Lung (tissue), 16 donors: Measurements from ENCODE around the gene GATB. TPM values are rescaled to one million over a fixed set of nuclear protein-coding genes. Genes with fewer than 3 reads are reported as not detected.

Experiments
- ATAC-seq: fragments of 200-7000 bp; cut with Tn5 transposase; one replicate; pipeline ENCODE4 v1.9.1; 2020; ENCODE audit warnings: moderate number of reproducible peaks; ENCODE audit not compliant: insufficient read depth, low FRiP score
- DNase-seq, 3 donors: peaks; one replicate each; pipeline ENCODE4 v3.0.0-alpha.2; 2013 to 2017
- H3K27ac ChIP-seq, 2 donors: one replicate each; pipeline ENCODE4 v1.5.1; 2013; ENCODE audit warnings: mild to moderate bottlenecking in 2 of 2, moderate library complexity in 2 of 2, control low read depth in 1 of 2, inconsistent platforms in 1 of 2, low read depth in 1 of 2, low read length in 1 of 2
- H3K27me3 ChIP-seq, 3 donors: one replicate each; pipeline ENCODE4 v1.5.1; 2013; ENCODE audit warnings: low read length in 2 of 3; ENCODE audit not compliant: control insufficient read depth in 3 of 3, insufficient read depth in 3 of 3
- H3K36me3 ChIP-seq, 4 donors: one replicate each; pipeline ENCODE4 v1.5.1; 2013; ENCODE audit warnings: low read length in 4 of 4, mild to moderate bottlenecking in 1 of 4, moderate library complexity in 1 of 4; ENCODE audit not compliant: control insufficient read depth in 4 of 4, insufficient read depth in 4 of 4
- H3K4me1 ChIP-seq, 5 donors: one replicate each; pipeline ENCODE4 v1.5.1; 2013; ENCODE audit warnings: low read length in 5 of 5, mild to moderate bottlenecking in 2 of 5, moderate library complexity in 1 of 5; ENCODE audit not compliant: control insufficient read depth in 5 of 5, insufficient read depth in 5 of 5
- H3K4me3 ChIP-seq: one replicate; pipeline ENCODE4 v1.5.1; 2013; ENCODE audit warnings: mild to moderate bottlenecking, control low read depth, moderate library complexity
- H3K9ac ChIP-seq, 2 donors: one replicate each; pipeline ENCODE4 v1.5.1; 2013; ENCODE audit warnings: low read length in 2 of 2, control low read depth in 1 of 2; ENCODE audit not compliant: insufficient read depth in 1 of 2
- H3K9me3 ChIP-seq, 4 donors: one replicate each; pipeline ENCODE4 v1.5.1; 2013; ENCODE audit warnings: low read length in 3 of 4, mild to moderate bottlenecking in 1 of 4, moderate library complexity in 1 of 4; ENCODE audit not compliant: control insufficient read depth in 4 of 4, insufficient read depth in 3 of 4
- WGBS, 2 donors: extraction: QIAGEN DNeasy Blood & Tissue Kit; methylation state at CpG; one replicate each; pipeline ENCODE4 v1.1.7; 2013; 5-methylcytosine and 5-hydroxymethylcytosine counted together
- long read RNA-seq, 5 donors: transcript quantifications; one replicate each; lab custom pipeline, GENCODE V29; 2026
- polyA plus RNA-seq, 2 donors: library from polyadenylated mRNA; stranded (reverse); fragments of 200-250 nt; gene quantifications; one replicate each; pipeline ENCODE4 v1.2.1, GENCODE V29; 2013
- total RNA-seq, 2 donors: library from RNA; depleted of rRNA in 1 of 2; stranded (reverse); fragments of >200 nt in 1 of 2; gene quantifications; one replicate each; pipeline ENCODE4 v1.2.1, GENCODE V29; 2014 to 2021
- TF ChIP-seq, protein P1 (sequence below): IDR thresholded peaks from 2 replicates; pipeline ENCODE4 v1.5.1; 2012; ENCODE audit warnings: mild to moderate bottlenecking; ENCODE audit errors: control extremely low read depth, extremely low read depth
- donor health status: control.
- donor health status: control.
- donor health status: Bipolar disorder and iron deficiency.
- donor health status: healthy.
- donor health status: DM: yes; HTN: yes; CAD: no.

GATB gene, protein sequence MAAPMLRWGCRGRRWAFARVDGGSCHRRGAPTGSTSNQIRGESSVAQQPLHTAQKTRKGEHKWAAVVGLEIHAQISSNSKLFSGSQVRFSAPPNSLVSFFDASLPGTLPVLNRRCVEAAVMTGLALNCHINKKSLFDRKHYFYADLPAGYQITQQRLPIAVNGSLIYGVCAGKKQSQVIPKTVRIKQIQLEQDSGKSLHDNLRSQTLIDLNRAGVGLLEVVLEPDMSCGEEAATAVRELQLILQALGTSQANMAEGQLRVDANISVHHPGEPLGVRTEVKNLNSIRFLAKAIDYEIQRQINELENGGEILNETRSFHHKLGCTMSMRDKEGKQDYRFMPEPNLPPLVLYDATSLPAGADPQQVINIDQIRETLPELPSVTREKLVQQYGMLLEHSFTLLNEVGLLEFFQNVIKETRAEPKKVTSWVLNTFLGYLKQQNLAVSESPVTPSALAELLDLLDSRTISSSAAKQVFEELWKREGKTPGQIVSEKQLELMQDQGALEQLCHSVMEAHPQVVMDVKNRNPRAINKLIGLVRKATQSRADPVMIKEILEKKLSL
- total RNA-seq (10 to 100 TPM; 14.3 to 16.8 TPM), polyA plus RNA-seq (10 to 100 TPM; 11.0 to 18.4 TPM)
- long read RNA-seq, donor 1 = 0 reads
- long read RNA-seq, donor 2 = 0 reads
- long read RNA-seq, donor 3, partial matches to known transcripts = 0 of 3 reads
- long read RNA-seq, donor 3, other reads (novel, unspliced or antisense) = 0 of 3 reads
- long read RNA-seq, donor 4, partial matches to known transcripts = 0 of 1 reads
- long read RNA-seq, donor 4, other reads (novel, unspliced or antisense) = 0 of 1 reads
- long read RNA-seq, donor 5, partial matches to known transcripts = 0 of 3 reads
- long read RNA-seq, donor 5, other reads (novel, unspliced or antisense) = 0 of 3 reads

DNA sequence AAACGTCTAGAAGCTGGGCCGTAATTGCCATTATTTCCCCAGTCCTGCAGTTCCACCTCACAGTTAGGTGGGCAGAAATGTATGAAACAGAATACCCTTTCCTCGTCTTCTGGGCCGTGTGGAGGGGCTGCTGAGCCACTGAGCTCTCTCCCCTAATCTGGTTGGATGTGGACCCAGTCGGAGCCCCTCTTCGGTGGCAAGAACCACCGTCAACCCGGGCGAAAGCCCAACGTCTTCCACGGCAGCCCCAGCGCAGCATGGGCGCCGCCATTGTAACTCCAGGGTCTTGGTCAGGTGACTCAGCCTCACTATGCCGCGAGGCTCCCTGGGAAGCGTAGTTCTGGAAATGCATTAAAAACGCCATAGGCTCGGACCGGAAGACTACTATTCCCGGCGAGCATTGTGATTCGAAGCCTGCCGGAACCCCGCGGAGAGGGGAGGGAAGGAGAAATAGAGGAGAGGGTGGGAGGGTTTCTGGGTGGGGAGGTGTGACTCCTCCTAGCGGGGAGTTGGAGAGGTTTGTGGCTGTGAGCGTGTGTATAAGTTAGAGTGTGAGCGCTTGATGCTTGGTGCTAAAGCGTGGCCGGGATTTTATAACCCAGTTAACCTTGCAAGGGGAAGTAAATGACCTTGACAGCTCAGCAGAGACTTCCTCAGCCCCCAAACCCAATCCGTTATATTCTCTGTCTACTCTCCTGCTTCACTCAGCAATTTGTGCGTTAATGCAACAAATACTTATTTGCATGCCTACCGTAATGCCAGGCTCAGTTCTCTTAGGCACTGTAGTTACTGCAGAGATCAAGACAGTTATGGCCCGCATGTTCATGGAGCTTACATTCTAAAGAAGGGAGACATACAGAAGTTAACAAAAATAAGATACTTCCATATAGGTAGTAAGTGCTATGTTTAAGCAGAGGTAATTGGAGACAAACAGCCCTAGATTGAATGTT, at the start of gene GATB:
Gene GATB (minus strand): TSS at position 296 of the 950 bp plus-strand sequence. CDS start 25 bp downstream, at position 271.
- ATAC-seq = peak; percentile 100
- peaks cover 0 to 7% (median 0%) of the 10 kb centered on the region in 4 donors for H3K36me3 ChIP-seq
- DNase-seq = peak; percentile 97 to 99 (median 99)
- 5 to 6% methylated on average over 35 of the region's 35 CpGs for WGBS, 2 donors
- H3K27ac ChIP-seq = peak within 1 kb of the TSS; percentile 81 to 83
- TF ChIP-seq, protein P1, sequence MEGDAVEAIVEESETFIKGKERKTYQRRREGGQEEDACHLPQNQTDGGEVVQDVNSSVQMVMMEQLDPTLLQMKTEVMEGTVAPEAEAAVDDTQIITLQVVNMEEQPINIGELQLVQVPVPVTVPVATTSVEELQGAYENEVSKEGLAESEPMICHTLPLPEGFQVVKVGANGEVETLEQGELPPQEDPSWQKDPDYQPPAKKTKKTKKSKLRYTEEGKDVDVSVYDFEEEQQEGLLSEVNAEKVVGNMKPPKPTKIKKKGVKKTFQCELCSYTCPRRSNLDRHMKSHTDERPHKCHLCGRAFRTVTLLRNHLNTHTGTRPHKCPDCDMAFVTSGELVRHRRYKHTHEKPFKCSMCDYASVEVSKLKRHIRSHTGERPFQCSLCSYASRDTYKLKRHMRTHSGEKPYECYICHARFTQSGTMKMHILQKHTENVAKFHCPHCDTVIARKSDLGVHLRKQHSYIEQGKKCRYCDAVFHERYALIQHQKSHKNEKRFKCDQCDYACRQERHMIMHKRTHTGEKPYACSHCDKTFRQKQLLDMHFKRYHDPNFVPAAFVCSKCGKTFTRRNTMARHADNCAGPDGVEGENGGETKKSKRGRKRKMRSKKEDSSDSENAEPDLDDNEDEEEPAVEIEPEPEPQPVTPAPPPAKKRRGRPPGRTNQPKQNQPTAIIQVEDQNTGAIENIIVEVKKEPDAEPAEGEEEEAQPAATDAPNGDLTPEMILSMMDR = peak; percentile 2
- peak within 1 kb of the TSS; percentile 80 for H3K4me3 ChIP-seq
- peaks cover 0 to 10% (median 2%) of the 10 kb centered on the region in 5 donors for H3K4me1 ChIP-seq
- H3K9me3 ChIP-seq = no peaks in the 10 kb centered on the region
- H3K9ac ChIP-seq = peak within 1 kb of the TSS; percentile 81 to 87
- H3K27me3 ChIP-seq = no peaks in the 10 kb centered on the region

DNA sequence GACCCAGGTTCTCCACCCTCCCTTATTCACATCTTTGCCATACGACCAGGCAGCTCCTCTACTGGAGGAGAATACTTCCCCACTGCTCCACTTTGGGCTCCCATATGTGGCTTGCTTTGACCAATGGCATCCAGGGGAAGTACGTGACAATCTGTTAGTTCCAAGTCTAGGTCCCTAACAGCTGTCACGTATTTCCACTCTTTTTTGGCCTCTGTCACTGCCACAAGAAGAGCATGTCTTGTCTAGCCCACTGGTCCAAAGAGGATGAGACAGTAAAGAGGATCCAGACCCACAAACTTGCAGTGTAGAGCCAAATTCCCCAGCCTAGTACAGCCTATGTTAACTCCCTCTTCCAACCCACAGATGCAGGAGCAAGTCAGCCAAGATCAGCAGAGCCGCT, 49.7 kb upstream of the GATB start:
- ATAC-seq (no peak), DNase-seq (no peak)
- Histone ChIP-seq H3K9me3 (no peaks in the 10 kb centered on the region), H3K4me3 (no peak overlapping the region), H3K4me1 (peaks cover 0 to 4% (median 0%) of the 10 kb centered on the region in 5 donors), H3K27ac (no peak overlapping the region), H3K9ac (no peak overlapping the region), H3K36me3 (no peaks in the 10 kb centered on the region), H3K27me3 (no peaks in the 10 kb centered on the region)
- 90 to 95% methylated on average over 4 of the region's 4 CpGs for WGBS, 2 donors
- TF ChIP-seq, protein P1 = no peak

DNA sequence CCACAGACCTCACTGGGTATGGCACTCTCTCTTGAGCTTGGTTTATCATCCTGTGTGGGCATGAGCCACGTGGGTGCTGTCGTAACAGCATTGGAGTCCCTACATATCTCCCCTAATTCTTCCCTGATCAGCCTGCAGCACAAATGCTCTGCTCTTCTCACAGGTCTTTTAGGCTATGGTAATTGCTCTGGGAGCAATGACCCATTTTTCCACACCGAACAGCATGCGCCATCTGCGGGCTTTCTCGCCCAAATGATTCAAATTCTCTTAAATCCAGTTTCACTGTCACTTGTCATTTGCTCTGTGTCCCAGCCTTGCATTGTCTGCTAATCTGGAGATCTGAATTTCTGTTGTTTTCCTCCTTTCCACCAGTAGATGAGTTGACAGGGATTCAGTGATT, 48.9 kb upstream of the GATB start:
- Histone ChIP-seq H3K27me3 (no peaks in the 10 kb centered on the region), H3K36me3 (no peaks in the 10 kb centered on the region), H3K9me3 (no peaks in the 10 kb centered on the region), H3K4me3 (no peak overlapping the region), H3K9ac (no peak overlapping the region), H3K4me1 (peaks cover 0 to 4% (median 0%) of the 10 kb centered on the region in 5 donors), H3K27ac (no peak overlapping the region)
- TF ChIP-seq, protein P1 = no peak
- no peak for DNase-seq
- no peak for ATAC-seq
- WGBS, 2 donors = 93 to 96% methylated on average over 6 of the region's 6 CpGs
